ENCODE data around the gene FMNL2.

Gene FMNL2

DNA sequence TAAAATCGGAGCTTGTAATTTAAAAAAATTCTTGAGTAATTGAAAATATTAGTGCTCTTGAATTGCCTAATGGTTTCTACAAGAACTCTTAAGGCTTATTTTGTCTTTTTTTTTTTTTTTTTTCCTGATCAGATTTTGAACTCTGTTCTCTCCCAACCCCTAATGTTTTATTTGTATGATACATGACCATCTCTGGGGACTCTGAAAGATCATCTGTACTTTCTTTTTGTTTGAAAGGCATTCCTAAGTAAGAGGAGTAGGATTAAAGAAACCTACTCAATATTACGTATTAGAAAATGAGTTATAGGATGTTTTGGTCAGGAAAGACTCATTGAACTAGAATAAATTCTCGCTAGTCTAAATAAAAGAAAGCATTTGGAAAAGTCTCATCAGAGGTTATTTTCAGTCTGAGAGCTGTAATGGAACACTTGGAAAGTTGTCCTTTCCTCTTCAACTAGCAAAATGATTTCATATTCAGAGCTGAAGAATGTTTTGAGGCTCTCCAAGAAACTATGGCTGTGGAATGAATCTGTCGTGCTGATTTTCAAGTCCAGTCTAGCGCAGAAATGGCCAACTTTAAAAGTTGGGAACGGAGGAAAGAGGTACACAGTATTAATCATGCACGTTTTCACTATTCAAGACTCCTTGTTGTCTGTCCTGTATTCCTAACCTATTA is 199.6 kb downstream of the FMNL2 start:
- no peak for DNase-seq

DNA sequence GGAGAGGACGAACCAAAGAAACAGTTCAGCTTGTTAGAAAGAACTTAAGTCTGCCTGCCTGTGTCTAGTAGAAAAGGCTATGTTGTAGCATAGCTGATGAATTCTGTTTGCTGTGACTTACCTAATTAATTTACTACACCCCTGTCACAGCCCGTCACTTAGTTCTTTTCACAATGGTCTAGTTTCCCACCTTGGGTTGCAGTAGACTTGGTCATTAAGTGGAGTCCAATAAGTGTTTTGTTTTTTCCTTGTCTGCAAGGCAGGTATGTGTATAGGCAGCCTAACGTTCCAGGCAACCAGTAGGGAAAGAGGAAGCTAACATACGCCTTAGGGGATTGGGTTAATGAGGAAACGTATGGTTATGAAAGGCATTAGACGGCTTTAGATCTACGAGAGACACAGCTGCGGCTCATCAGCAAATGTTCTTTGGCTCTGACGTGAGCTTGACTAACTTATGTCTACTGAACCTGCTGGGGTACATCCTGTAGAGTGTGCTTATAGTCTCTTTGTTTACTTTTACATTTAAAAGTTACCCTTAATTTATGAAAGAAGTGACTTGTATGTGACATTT is 202.2 kb downstream of the FMNL2 start:
- DNase-seq: no peak

DNA sequence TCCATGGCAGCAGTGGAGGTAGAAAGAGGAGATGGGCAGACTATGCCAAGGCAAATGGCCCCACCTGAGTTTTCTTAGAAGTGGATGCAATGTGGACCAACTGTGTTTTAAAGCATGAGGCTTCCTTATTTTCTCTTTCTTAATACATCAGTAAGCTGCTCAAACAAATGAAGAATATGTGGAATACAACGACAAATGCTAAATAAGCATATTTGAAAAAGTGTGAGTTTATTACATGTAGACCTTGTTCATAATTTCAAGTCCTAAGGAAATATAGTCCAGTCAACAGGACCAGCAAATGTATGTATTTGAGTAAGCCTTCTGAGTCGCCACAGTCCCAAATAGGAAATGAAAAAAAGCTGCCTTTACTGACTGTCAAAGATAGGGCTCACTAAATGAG is 204.4 kb downstream of the FMNL2 start:
- no peak for DNase-seq

DNA sequence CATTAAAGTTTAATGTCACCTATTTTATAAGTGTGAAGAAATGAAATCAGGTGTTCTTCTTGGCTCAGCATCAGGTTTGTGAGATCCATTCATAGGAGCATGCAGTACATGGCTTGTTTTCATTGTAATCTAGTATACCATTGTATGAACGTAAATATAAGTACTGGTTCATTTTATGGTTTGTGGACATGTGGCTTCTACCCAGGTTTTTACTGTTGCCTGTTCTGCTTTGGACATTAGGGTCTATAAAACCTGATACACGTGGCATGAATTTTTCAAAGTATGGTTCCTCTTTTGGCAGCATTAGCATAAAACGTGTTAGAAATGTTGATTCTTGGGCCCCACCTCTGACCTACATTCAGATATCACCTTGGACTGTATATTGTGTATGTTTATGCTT is 206.7 kb downstream of the FMNL2 start:
- no peak for DNase-seq

DNA sequence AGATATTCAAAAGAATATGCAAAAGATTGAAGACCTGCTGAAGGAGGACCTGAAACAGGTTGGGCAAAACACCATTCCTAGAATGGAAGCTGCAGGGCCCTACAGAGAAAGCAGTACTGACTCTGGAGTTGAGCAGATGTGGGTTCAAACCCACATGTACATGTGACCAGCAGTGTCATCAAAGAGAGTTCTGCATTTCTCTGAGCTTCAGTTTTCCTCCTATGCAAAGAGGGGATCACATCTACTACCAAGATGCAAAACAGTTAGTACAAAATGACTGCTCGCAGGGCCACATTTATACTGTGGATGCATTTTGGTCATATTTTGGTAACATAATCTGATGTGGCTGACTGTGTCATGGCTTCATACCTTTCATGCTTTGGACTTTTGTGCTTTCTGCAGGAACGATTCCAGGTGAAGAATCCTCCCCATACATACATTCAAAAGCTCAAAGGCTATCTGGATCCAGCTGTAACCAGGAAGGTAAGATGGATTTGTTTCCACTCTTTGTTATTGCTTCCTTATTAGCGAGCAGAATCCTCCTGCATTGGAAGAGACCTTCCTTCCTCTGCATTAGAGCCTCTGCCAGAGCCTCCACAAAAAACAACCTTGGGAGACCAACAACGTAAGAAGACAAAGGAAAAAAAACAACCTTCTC is 207.5 kb downstream of the FMNL2 start:
- DNase-seq: no peak

DNA sequence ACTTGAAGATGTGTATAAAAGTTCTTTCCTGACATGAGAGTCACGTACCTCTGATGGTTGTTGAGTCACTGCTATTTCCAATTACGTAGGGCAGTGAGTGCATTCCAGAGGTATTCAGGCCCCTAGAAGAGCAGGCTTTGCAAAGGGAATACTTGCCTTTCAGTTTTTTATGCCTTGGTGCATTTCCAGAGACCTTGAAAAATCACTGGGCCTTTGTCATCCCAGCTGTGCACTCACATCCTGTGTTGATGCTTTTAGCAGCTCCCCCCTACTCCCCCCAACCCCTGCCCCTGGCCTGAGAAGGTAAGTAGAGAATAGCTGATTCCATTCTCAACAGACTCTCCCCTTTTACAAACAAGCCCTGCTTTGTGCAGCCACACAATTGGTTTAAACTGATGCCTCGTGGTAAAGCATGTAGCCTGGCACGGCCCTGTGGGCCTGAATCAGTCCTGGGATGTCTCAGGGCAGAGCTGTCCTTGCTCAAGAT is 208.1 kb downstream of the FMNL2 start:
- no peak for DNase-seq

DNA sequence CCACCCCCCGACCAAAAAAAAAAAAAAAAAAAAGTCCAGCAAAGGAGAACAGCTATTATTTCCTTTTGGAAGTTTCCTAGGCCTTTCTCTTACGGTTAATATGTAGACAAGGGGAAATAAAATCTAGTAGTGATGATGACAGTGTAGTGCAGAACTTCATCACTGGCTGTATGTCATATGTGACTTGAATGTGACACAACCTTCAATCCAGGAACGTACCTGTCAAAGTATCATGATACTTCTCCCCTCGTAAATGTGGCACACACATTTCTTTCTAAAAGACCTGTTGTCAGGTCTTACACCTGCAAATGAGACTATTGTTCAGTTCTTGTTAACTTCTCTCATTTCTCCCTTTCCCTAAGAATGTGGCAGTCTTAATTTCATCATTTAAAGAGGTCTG is 208.7 kb downstream of the FMNL2 start:
- no peak for DNase-seq

DNA sequence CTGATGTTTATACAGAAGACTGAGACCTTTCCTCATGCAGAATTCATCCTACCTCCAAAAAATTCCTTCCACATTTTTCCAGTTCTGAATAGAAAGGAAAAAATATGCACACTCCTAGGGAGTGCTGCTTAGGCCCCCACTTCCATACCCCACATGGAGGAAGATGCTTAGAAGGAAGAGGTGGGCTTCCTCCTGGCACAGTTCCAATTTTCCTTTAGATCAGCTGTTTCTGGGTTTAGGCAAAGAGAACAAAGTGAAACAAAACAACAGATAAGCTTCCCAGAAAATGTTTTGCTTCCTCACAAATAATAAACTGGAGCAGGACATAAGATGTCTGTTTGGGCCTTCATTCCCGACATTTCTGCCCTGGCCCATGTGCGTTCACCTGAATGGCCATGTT is 209.7 kb downstream of the FMNL2 start:
- no peak for DNase-seq

DNA sequence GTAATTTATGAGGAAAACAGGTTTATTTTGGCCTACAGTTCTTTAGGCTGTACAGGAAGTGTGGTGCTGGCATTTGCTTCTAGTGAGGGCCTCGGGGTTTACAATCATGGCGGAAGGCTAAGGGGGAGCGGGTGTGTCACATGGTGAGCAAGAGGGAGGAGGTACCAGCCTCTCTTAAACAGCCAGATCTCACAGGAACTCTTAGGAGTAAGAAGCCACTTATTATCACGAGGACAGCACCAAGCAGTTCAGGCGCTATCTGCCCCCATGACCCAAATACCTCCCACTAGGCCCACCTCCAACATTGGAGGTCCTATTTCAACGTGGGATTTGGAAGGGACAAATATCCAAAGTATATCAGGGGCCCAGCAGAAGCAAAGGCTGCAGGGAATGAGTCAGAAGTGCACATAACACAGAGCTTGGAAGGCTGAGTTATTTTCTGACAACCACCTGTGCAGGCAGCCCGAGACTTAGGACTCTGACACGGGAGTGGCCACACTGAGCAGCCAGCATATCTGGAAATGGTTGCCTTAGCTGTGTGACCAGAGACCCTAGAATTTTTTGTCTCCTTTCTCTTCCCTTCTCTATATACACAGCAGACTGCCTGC is 211.4 kb downstream of the FMNL2 start:
- no peak for DNase-seq

DNA sequence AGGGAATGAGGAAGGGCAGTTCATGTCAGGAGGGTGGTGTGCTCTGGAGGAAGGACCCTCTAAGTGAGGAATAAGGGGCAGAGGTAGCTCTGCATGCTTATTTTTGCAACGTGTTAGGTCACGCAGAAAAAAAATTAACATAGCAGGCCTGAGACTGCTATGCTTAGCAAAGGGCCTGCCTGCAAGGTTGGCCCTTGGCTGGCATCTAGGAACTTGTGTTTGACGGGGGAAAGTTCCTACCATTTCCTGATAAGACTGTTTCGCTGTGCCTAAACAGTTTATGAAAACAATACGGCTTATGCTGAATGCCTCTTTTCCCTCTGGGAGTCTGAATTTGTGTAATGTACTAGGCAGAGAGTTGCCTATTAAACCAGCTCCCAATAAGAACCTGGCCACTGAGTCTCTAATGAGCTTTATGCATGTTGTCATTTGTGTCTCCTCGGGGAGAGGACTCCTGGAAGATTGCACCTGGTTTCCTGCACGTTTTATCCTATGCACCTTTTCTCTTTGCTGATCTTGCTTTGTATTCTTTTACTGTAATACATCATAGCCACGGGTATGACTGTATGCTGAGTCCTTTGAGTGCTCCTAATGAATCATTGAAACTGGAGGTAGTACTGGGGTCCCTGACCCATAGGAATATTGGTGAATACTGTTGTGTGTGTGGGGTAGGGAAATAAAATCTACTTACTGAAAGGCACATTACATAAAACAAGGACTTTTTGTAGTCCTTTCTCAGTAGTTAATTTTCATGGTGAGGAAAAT is 213.3 kb downstream of the FMNL2 start:
- no peak for DNase-seq

DNA sequence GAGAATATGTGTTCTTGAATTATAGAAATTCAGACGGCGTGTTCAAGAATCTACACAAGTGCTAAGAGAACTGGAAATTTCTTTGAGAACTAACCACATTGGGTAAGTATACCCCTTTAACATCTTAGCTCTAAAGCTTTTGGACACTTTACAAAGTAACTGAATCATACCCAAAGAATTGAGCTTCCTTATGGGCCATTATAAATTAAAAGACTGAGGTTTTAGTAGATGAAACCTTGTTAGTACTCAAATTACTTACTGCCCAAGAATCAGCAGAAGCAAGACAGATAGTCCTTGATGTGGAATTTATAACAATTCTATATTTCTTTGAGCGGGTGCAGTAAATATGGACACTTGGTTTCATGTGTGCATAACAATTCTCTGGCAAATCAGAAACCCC is 214.0 kb downstream of the FMNL2 start:
- DNase-seq: no peak

DNA sequence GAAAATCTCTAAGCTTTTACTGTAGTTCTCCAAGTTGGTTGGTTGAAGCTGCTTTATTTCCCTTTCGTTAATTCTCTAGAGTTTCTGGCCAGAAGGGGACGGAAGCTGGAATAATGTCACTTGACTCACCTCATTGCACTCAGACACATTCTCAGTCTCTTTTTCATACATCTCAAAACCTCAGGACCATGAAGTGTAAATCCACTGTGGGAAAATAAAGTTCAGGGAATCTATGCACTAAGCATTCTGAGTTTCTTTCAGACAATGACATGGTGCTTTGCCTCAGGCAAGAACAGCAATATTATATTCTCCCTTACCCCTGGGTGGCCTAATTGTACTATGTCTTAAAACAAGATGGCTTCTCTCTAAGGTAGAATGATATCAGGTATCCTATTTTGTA is 214.4 kb downstream of the FMNL2 start:
- no peak for DNase-seq

DNA sequence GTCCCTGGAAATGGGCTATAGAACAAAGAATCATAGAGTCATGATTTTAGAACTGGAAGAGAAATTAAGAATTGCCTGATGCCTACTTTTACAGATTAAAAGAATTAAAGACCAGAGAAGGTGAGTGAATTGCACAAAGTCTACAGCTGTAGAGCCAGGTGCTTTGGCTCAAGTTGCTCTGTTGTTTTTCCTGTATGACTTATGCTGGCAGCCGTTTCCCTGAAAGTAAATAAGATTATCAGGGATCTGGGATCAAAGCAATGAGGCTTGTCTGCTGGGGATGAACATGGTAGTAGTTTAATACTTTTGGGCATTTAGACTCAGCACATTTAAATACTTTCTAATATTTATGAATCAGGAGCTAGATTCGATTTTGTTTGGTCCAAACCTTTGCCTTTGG is 215.4 kb downstream of the FMNL2 start:
- DNase-seq: no peak

DNA sequence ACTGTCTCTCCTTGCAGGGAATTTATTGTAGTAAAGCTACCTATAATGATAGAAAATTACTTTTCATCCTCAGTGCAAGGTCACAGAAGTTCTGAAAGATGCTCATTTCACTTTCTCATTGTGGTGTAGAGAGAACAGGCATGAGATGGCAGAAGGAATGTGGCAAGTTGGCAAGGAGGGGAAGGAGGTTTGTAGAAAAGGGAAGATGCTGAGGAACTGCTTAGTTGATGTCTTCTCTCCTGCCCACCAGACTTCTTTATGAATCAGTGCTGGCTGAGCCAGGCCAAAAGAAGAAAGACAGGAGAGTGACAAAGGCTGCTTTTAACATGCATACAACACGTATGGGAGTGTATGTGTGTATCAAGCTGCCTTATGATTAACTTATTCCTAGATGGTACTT is 217.9 kb downstream of the FMNL2 start:
- no peak for DNase-seq

DNA sequence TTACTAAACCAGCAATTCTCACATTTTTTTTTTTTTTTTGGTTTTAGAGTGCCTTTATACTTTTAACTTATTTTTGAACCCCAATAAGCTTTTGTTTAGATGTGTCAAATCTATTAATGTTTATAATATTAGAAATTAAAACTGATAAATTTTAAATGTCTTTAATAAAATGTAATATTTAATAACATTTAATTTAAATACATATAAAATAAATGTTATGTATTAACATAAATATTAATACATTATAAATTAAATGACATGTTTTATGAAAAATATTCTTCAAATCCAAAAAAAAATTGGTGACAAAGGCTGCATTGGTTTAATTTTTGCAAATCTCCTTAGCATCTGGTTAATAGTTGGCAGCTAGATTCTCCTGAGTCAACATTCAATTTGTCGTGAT is 218.5 kb downstream of the FMNL2 start:
- no peak for DNase-seq

DNA sequence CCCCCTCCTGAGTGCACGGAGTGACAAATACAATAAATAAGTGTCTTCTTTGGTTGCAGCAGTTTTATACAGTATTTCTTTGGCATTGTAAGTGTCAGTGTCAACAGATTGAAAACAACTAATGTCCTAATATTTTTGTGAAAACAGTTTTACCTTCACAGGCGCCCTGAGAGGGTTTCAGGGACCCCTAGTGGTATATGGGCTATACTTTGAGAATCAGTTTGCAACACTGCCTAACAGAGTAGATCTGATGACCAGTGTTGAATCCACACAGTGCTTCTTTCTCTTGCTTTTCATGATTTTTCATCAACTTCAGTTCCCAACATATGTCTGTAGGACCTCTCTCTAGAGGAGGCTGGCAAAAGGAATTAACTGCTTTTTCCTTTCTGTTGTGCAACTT is 220.1 kb downstream of the FMNL2 start:
- DNase-seq: no peak

DNA sequence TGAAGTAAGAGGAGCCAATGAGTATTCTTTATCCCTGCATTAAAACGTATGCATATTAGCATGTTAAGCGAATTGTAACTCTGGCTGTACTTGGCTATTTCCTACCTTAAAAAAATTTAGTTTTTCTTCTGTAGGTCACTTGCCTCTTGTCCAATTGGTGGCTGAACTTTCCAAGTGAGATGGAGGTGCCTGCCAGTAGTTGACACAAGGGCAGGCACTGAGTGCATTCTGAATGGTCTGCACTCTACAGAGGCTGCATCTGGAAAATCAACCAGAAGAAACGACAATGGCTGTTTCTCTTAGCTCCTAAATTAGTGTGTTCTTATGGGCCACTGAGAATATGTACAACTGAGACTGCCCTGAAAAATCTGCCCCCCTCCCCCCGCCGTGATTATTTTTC is 221.5 kb downstream of the FMNL2 start:
- DNase-seq: no peak

DNA sequence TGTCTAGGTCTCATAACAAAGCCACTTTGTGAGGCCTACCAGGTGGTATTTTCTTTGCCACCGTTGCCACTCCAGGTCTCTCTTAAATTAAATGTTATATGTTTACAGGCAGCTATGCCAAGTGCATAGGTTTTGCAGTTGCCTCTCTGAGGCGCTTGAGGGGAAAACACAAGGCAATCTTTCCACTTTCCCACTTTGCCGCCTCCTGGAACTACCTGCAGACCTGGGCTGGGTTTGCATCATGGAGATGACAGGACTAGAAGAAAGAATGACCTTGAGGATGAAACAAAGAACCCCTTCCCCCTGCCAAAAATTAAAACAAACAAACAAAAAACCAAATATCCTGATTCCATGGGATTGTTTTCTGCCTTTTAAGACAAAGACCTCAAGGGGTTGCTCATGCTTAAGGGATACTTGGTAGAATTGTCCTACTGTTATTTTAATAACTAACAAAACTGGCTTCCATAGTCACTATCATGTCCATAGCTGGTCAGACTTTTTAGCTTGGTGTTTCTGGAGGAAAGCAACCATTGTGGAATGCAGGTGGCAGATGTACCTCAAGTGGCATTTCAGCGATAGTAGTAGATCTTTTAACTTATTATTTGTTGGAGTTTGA is 222.4 kb downstream of the FMNL2 start:
- no peak for DNase-seq

DNA sequence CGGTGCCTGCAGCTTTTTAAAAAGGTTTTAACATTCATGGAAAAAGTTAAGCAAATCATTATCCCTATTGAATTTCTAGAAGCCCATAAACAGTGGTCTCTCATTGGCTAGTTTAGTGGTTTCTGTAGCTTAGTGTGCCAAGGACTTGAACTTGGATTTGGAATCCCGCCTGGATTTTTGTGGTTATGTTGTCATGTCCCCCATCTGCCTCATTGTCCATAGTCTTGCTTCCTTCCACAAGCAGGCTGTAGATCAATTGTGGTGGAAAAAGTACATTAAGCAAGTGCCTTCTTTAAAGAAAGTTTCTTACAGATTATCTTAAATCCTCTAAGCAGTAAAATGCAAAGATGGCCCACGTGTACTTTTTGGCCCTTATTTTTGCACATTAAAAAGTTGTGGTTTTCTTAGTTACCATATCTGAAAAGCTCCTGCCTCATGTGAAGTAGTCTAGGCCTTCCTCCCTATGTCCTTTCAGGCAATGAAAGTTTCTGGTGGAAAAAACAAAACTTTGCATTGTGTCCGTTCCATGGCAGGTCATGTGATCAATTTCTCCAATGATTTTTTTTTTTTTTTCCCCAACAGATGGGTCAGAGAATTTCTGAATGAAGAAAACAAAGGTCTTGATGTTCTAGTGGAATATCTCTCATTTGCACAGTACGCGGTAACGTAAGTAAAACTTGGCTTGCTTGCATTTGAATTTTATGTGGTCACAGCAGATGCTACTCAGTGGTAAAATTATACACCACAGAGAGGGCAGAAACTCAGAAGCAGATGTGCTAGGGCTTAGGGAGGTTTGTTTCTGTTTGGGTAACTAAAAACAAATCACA is 223.4 kb downstream of the FMNL2 start:
- DNase-seq: no peak

DNA sequence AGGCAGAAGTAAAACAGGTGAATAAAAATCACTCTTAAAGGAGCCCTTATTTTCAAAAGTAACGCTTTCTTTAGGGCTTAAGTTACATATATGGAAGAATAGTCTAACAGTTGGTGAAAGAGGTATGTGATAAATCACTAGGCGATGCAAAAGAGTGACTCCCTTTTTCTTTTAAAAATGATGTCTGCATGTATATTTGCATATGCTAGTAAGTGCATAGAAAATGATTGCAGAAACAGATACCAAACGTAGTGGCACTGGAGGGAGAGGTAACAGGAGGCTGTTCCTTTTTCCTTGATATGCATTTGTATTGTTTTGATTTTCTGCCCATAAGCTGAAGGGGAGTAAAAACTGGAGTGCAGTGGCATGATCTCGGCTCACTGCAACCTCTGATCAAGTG is 224.0 kb downstream of the FMNL2 start:
- no peak for DNase-seq

DNA sequence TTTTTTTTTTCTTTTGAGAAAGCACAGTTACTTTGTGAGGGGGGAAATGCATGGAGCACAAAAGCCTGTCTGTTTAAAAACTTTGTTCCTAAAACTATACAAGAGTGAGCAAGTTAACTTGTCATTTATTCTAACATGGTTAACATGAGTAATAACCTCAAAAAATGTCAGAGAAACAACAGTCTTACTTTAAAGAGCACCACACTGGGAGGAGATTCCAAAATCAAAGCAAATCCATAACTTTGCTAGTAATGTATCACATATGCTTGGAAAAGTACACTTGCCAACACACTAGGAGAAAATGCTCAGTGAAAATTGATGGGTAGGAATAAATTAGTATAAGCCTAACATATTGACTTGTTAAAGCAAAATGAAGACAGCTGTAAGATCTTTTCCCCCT is 225.2 kb downstream of the FMNL2 start:
- DNase-seq: no peak

Data from NCI-H1048 (cell line).